Measurements from ENCODE around the gene PRKG1. TPM values are rescaled to one million over a fixed set of nuclear protein-coding genes. Genes with fewer than 3 reads are reported as not detected.

Gene PRKG1
- total and polyA plus RNA-seq, 2 of the 4 experiments (the other 2 are of a cell fraction) = 3.5 to 18.3 TPM

DNA sequence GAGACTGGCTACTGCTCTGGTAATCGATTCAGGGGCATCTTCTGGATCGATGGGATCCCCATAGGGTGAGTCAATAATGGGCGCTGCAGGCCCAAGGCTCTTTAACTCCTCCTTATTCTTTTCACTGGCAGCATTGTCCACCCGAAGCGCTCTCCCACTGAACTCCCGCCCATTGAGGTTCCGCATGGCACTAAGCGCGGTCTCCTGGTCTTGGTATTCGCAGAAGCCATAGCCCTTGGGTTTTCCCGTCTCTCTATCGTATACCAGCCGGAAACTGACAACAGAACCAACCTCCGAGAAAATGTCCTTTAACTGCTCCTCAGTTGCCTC is 624.8 kb downstream of the PRKG1 start:
- dilution Hi-C loops (cut with HindIII; ENCODE audit: low sequenced_read_pairs, unreplicated experiment) = no loop called here
- Histone ChIP-seq H2BK15ac (ENCODE audit: low read depth, low read length) (peak overlapping the region; percentile 43; the same call in 1 of the 3 replicates), H2BK5ac (ENCODE audit: low read depth, low read length, poor library complexity, severe bottlenecking) (peak overlapping the region; percentile 85), H3K79me1 (ENCODE audit: low read depth in 1 of 2, low read length in 2 of 2) (peaks cover 16 to 31% of the 10 kb centered on the region in 2 experiments; a peak in 3 of 4 replicates), H3K4me1 (ENCODE audit: control insufficient read depth, insufficient read depth, low read length) (peaks cover 13% of the 10 kb centered on the region), H4K8ac (ENCODE audit: low read depth in 2 of 2, low read length in 2 of 2) (peak overlapping the region; percentile 83 to 93), H3K4me3 (ENCODE audit: insufficient read depth, low read depth, low read length) (peak overlapping the region; percentile 80), H3K9me3 (ENCODE audit: control insufficient read depth, insufficient read depth, low read length) (no peaks in the 10 kb centered on the region), H3K36me3 (ENCODE audit: control insufficient read depth, insufficient read depth, low read length) (0 out of 2 replicates have a peak, but pooled peaks cover 2% of the 10 kb centered on the region), H2AK9ac (replicated peaks; ENCODE audit: low read depth, low read length, poor library complexity) (peak overlapping the region; percentile 74), H2BK120ac (ENCODE audit: low read depth, low read length) (peak overlapping the region; percentile 80), H3K9ac (ENCODE audit: low read depth, low read length) (peak overlapping the region; percentile 94), H3K27ac (ENCODE audit: insufficient read depth, low read length) (peak overlapping the region; percentile 98), H4K20me1 (ENCODE audit: insufficient read depth, low read length) (peaks cover 8% of the 10 kb centered on the region), H3K14ac (replicated peaks; ENCODE audit: low read depth, low read length) (peak overlapping the region; percentile 95), H3K56ac (ENCODE audit: extremely low read depth, insufficient read depth, low read length) (peak overlapping the region; percentile 93), H4K5ac (ENCODE audit: low read depth, low read length) (peak overlapping the region; percentile 87), H3K27me3 (ENCODE audit: control insufficient read depth, insufficient read depth, low read length) (no peaks in the 10 kb centered on the region), H3K18ac (ENCODE audit: low read depth, low read length) (peak overlapping the region; percentile 70), H2AFZ (replicated peaks; ENCODE audit: low read length, poor library complexity) (peak overlapping the region; percentile 96), H2AK5ac (ENCODE audit: low read depth, low read length) (peak overlapping the region; percentile 61), H2BK20ac (ENCODE audit: low read depth, low read length) (0 out of 2 replicates have a peak overlapping the region, but pooled peaks have one; percentile 20), H3K4ac (ENCODE audit: low read depth, low read length) (peak overlapping the region; percentile 87), H3K4me2 (ENCODE audit: low read depth, low read length) (peak overlapping the region; percentile 80), H3K9me1 (ENCODE audit: insufficient read depth, low read length) (peaks cover 10% of the 10 kb centered on the region; the same call in 1 of the 2 replicates), H4K91ac (ENCODE audit: insufficient read depth, low read depth, low read length) (peak overlapping the region; percentile 99), H3K23ac (ENCODE audit: low read depth, low read length) (peak overlapping the region; percentile 90)
- ATAC-seq (ENCODE audit: low read depth) (peak; percentile 66), DNase-seq (no peak)
- ChIA-PET POLR2A (ENCODE audit: unreplicated experiment) (no interaction called here), CTCF (interaction anchor here (1.0 kb wide), 1 partner anchor 17 kb away, joined by 3 read pairs; no protein-coding TSS in a partner anchor)
- intact Hi-C loops (cut with micrococcal nuclease) = loop anchor here (5.0 to 10.0 kb wide), 3 partner anchors 263 to 694 kb away; partner anchors contain the start of gene PRKG1
- no peak for TF ChIP-seq RFX5 (IDR thresholded peaks at IDR 0.05; ENCODE audit: low read depth, low read length)
- no peak for TF ChIP-seq CTCF (conservative IDR thresholded peaks at IDR 0.05; ENCODE audit: low read depth, low read length)
- peak; percentile 3; the same call in 1 of the 2 replicates for TF ChIP-seq SMC3 (IDR thresholded peaks at IDR 0.05; ENCODE audit: low read depth, low read length)
- no peak for TF ChIP-seq POLR2A (IDR thresholded peaks at IDR 0.05; ENCODE audit: low read depth, low read length)
- no peak for TF ChIP-seq ELK1 (IDR thresholded peaks at IDR 0.05; ENCODE audit: borderline replicate concordance, low read depth, low read length)
- peak; percentile 80 for TF ChIP-seq MXI1 (IDR thresholded peaks at IDR 0.05; ENCODE audit: borderline replicate concordance, low read depth, low read length)
- TSS peak; percentile 64 for BruUV-seq (replicated peaks)
- no CpG with 5 or more reads among the region's 14 CpGs for WGBS, 2 experiments (ENCODE audit: extremely low coverage in 2 of 2, insufficient read length in 1 of 2)
- in situ Hi-C loops (cut with MboI; ENCODE audit: low sequenced_read_pairs) = no loop called here
